Measurements from ENCODE around the gene NRXN3. TPM values are rescaled to one million over a fixed set of nuclear protein-coding genes. Genes with fewer than 3 reads are reported as not detected.

The NRXN3 gene
- total RNA-seq, 1 experiment from 2014 or later: 1.1 TPM

GRCh38 chr14:79304279-79304678 lies 1134.1 kb downstream of the NRXN3 start:
- ATAC-seq: no peak
- Histone ChIP-seq H4K20me1 (ENCODE audit: low read length) (no peaks in the 10 kb centered on the region), H3K9me2 (replicated peaks; ENCODE audit: low read length) (no peaks in the 10 kb centered on the region), H3K9me3 (ENCODE audit: low read length) (0 out of 2 replicates have a peak, but pooled peaks cover 4% of the 10 kb centered on the region), H3F3A (ENCODE audit: low read length, unreplicated experiment) (no peaks in the 10 kb centered on the region), H3K9ac (ENCODE audit: low read length) (no peak overlapping the region), H3K79me2 (ENCODE audit: low read length) (no peaks in the 10 kb centered on the region), H3K4me3 (ENCODE audit: low read length) (no peak overlapping the region), H3K4me2 (ENCODE audit: low read length) (no peak overlapping the region), H3K27ac (ENCODE audit: low read length) (no peak overlapping the region), H3K4me1 (ENCODE audit: insufficient read depth, low read length) (no peaks in the 10 kb centered on the region), H2AFZ (ENCODE audit: low read length) (no peak overlapping the region), H3K27me3 (ENCODE audit: low read length) (no peaks in the 10 kb centered on the region), H3K36me3 (ENCODE audit: low read depth, low read length) (no peaks in the 10 kb centered on the region)
- intact Hi-C loops (cut with micrococcal nuclease): no loop called here
- no TSS peak for BruUV-seq (replicated peaks)
- ChIA-PET CTCF (no interaction called here), POLR2A (ENCODE audit: unreplicated experiment) (no interaction called here)
- TF ChIP-seq EZH2phosphoT487 (IDR thresholded peaks at IDR 0.05; ENCODE audit: borderline replicate concordance, low read length) (no peak), CTCF (conservative IDR thresholded peaks at IDR 0.05; ENCODE audit: low read depth, low read length) (no peak), EZH2 (IDR thresholded peaks at IDR 0.05; ENCODE audit: low read length, unreplicated experiment) (no peak)
- no peak for DNase-seq

GRCh38 chr14:79306546-79306945 lies 1136.4 kb downstream of the NRXN3 start:
- no peak for TF ChIP-seq EZH2 (IDR thresholded peaks at IDR 0.05; ENCODE audit: low read length, unreplicated experiment)
- BruUV-seq (replicated peaks): no TSS peak
- Histone ChIP-seq H3K36me3 (ENCODE audit: low read depth, low read length) (no peaks in the 10 kb centered on the region), H3K79me2 (ENCODE audit: low read length) (no peaks in the 10 kb centered on the region), H3K9me2 (replicated peaks; ENCODE audit: low read length) (no peaks in the 10 kb centered on the region), H4K20me1 (ENCODE audit: low read length) (no peaks in the 10 kb centered on the region), H3K4me2 (ENCODE audit: low read length) (no peak overlapping the region), H3K27me3 (ENCODE audit: low read length) (no peaks in the 10 kb centered on the region), H3K4me1 (ENCODE audit: insufficient read depth, low read length) (no peaks in the 10 kb centered on the region), H3K9ac (ENCODE audit: low read length) (no peak overlapping the region), H3K27ac (ENCODE audit: low read length) (no peak overlapping the region), H3K4me3 (ENCODE audit: low read length) (no peak overlapping the region), H3F3A (ENCODE audit: low read length, unreplicated experiment) (no peaks in the 10 kb centered on the region), H3K9me3 (ENCODE audit: low read length) (0 out of 2 replicates have a peak, but pooled peaks cover 4% of the 10 kb centered on the region), H2AFZ (ENCODE audit: low read length) (no peak overlapping the region)
- intact Hi-C loops (cut with micrococcal nuclease): no loop called here
- no peak for DNase-seq
- ChIA-PET POLR2A (ENCODE audit: unreplicated experiment) (no interaction called here), CTCF (no interaction called here)
- no peak for ATAC-seq

GRCh38 chr14:79318371-79318770 lies 1148.2 kb downstream of the NRXN3 start:
- ATAC-seq (no peak), DNase-seq (no peak)
- Histone ChIP-seq H2AFZ (ENCODE audit: low read length) (no peak overlapping the region), H3K27me3 (ENCODE audit: low read length) (no peaks in the 10 kb centered on the region), H4K20me1 (ENCODE audit: low read length) (no peaks in the 10 kb centered on the region), H3F3A (ENCODE audit: low read length, unreplicated experiment) (no peaks in the 10 kb centered on the region), H3K9me3 (ENCODE audit: low read length) (no peaks in the 10 kb centered on the region), H3K9me2 (replicated peaks; ENCODE audit: low read length) (no peaks in the 10 kb centered on the region), H3K4me2 (ENCODE audit: low read length) (no peak overlapping the region), H3K4me1 (ENCODE audit: insufficient read depth, low read length) (no peaks in the 10 kb centered on the region), H3K79me2 (ENCODE audit: low read length) (no peaks in the 10 kb centered on the region), H3K36me3 (ENCODE audit: low read depth, low read length) (no peaks in the 10 kb centered on the region), H3K27ac (ENCODE audit: low read length) (no peak overlapping the region), H3K9ac (ENCODE audit: low read length) (no peak overlapping the region), H3K4me3 (ENCODE audit: low read length) (no peak overlapping the region)
- CTCF ChIA-PET: no interaction called here
- intact Hi-C loops (cut with micrococcal nuclease): no loop called here
- BruUV-seq (replicated peaks): no TSS peak
- POLR2A ChIA-PET (ENCODE audit: unreplicated experiment): no interaction called here
- TF ChIP-seq CTCF (conservative IDR thresholded peaks at IDR 0.05; ENCODE audit: low read depth, low read length): no peak
- TF ChIP-seq EZH2 (IDR thresholded peaks at IDR 0.05; ENCODE audit: low read length, unreplicated experiment): no peak
- no peak for TF ChIP-seq EZH2phosphoT487 (IDR thresholded peaks at IDR 0.05; ENCODE audit: borderline replicate concordance, low read length)
